DOHH2 (cell line): ENCODE measurements around the gene ZNF236.

Source experiments
- H3F3A ChIP-seq: fragments of 200-600 bp; sonication (generic), shearing (Covaris generic); 2 replicates; pipeline ENCODE4 v1.6.0; 2016; ENCODE audit warnings: antibody characterized with exemption, mild to moderate bottlenecking; ENCODE audit not compliant: control insufficient read depth, insufficient read depth
- H3K27ac ChIP-seq: fragments of 200-600 bp; sonication (generic); 2 replicates; pipeline ENCODE4 v1.5.1; 2014; ENCODE audit warnings: low read depth, mild to moderate bottlenecking, low read length, moderate library complexity
- H3K27me3 ChIP-seq: fragments of 200-600 bp; sonication (generic); 2 replicates; pipeline ENCODE4 v1.6.1; 2014; ENCODE audit warnings: mild to moderate bottlenecking, low read length, mixed read lengths; ENCODE audit not compliant: control insufficient read depth
- H3K36me3 ChIP-seq: fragments of 200-600 bp; sonication (generic); 2 replicates; pipeline ENCODE4 v1.6.1; 2014; ENCODE audit warnings: mild to moderate bottlenecking, low read length, moderate library complexity, mixed read lengths; ENCODE audit not compliant: control insufficient read depth
- H3K4me1 ChIP-seq: fragments of 200-600 bp; sonication (generic); 2 replicates; pipeline ENCODE4 v1.6.1; 2014; ENCODE audit warnings: mild to moderate bottlenecking, low read length, mixed read lengths; ENCODE audit not compliant: control insufficient read depth
- H3K4me2 ChIP-seq: fragments of 200-600 bp; sonication (generic); 2 replicates; pipeline ENCODE4 v1.6.0; 2014; ENCODE audit warnings: mild to moderate bottlenecking, low read length, moderate library complexity
- H3K4me3 ChIP-seq: fragments of 200-600 bp; sonication (generic); 2 replicates; pipeline ENCODE4 v1.5.1; 2014; ENCODE audit warnings: mild to moderate bottlenecking, low read length, mixed read lengths
- H3K79me2 ChIP-seq: fragments of 200-600 bp; sonication (generic); 2 replicates; pipeline ENCODE4 v1.6.1; 2014; ENCODE audit warnings: mild to moderate bottlenecking, low read length, mixed read lengths; ENCODE audit not compliant: control insufficient read depth
- H3K9me2 ChIP-seq: fragments of 200-600 bp; sonication (generic); replicated peaks from 2 replicates; pipeline ENCODE4 v1.6.1; 2014; ENCODE audit warnings: mild to moderate bottlenecking, low read length, mixed read lengths; ENCODE audit not compliant: control insufficient read depth
- H3K9me3 ChIP-seq: fragments of 200-600 bp; sonication (generic); 2 replicates; pipeline ENCODE4 v1.6.1; 2014; ENCODE audit warnings: antibody characterized with exemption, low read length, mixed read lengths; ENCODE audit not compliant: control insufficient read depth, insufficient read depth
- H4K20me1 ChIP-seq: fragments of 200-600 bp; sonication (generic); 2 replicates; pipeline ENCODE4 v1.6.0; 2014; ENCODE audit warnings: low read depth, mild to moderate bottlenecking, antibody characterized with exemption, low read length, moderate library complexity; ENCODE audit not compliant: control insufficient read depth, insufficient read depth
- EZH2phosphoT487 ChIP-seq: fragments of 200-600 bp; sonication (generic); IDR thresholded peaks from 2 replicates; pipeline ENCODE4 v1.6.1; 2017; ENCODE audit warnings: borderline replicate concordance, mild to moderate bottlenecking, antibody characterized with exemption, low read length, moderate library complexity, mixed read lengths
- TF ChIP-seq, protein P1 (sequence below): fragments of 200-600 bp; sonication (generic); IDR thresholded peaks from one replicate; pipeline ENCODE4 v1.5.1; 2014; ENCODE audit warnings: antibody characterized with exemption, mild to moderate bottlenecking, low read depth, low read length; ENCODE audit not compliant: poor library complexity, severe bottlenecking

Gene ZNF236

DNA sequence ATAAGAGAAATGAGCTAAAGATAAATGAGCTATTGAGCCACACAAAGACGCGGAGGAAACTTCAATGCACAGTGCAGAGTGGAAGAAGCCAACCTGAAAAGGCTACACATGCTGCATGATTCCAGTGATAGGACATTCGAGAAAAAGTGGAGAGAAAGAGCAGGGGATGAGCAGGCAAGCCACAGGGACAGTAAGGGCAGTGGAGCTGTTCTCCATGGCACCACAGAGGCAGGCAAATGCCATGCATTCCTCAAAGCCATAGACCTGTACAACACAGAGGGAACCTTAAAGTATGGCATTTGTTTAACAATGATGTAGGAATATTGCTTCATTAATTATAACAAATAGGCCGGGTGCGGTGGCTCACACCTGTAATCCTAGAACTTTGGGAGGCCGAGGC is 36.5 kb upstream of the ZNF236 start:
- H3F3A ChIP-seq, result no peaks in the 10 kb centered on the region
- no peaks in the 10 kb centered on the region for H3K9me3 ChIP-seq
- no peaks in the 10 kb centered on the region for H3K79me2 ChIP-seq
- no peak for TF ChIP-seq EZH2phosphoT487
- TF ChIP-seq, protein P1, sequence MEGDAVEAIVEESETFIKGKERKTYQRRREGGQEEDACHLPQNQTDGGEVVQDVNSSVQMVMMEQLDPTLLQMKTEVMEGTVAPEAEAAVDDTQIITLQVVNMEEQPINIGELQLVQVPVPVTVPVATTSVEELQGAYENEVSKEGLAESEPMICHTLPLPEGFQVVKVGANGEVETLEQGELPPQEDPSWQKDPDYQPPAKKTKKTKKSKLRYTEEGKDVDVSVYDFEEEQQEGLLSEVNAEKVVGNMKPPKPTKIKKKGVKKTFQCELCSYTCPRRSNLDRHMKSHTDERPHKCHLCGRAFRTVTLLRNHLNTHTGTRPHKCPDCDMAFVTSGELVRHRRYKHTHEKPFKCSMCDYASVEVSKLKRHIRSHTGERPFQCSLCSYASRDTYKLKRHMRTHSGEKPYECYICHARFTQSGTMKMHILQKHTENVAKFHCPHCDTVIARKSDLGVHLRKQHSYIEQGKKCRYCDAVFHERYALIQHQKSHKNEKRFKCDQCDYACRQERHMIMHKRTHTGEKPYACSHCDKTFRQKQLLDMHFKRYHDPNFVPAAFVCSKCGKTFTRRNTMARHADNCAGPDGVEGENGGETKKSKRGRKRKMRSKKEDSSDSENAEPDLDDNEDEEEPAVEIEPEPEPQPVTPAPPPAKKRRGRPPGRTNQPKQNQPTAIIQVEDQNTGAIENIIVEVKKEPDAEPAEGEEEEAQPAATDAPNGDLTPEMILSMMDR, result no peak
- H3K36me3 ChIP-seq, result no peaks in the 10 kb centered on the region
- no peak overlapping the region for H3K27ac ChIP-seq
- H3K4me1 ChIP-seq, result no peaks in the 10 kb centered on the region
- no peaks in the 10 kb centered on the region for H3K9me2 ChIP-seq
- H4K20me1 ChIP-seq, result no peaks in the 10 kb centered on the region
- no peaks in the 10 kb centered on the region for H3K27me3 ChIP-seq
- no peak overlapping the region for H3K4me2 ChIP-seq
- H3K4me3 ChIP-seq, result no peak overlapping the region

DNA sequence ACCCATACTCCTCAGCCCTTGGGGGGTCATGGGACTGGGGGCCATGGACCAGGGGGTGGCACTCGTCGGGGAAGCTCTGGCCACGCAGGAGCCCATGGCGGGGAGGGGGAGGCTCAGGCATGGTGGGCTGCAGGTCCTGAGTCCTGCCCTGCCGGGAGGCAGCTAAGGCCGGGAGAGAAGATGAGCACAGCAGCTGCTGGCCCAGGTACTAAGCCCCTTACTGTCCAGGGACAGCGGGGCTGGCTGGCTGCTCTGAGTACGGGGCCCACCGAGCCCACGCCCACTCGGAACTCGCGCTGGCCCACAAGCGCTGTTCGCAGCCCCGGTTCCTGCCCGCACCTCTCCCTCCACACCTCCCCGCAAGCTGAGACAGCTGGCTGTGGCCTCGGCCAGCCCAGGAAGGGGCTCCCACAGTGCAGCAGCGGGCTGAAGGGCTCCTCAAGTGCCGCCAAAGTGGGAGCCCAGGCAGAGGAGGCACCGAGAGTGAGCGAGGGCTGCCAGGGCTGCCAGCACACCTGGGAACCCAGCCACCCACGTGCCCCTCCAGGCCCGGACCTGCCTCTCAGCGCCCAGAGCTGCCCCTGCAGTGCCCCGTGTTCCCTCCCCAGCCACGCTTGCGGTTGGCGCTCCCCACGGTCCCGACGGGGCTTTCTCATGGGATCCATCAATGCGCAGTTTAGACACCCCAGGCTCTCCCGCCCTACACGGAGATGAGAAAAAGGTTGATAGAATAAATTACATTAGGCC is 33.6 kb upstream of the ZNF236 start:
- Histone ChIP-seq H3K27ac (no peak overlapping the region), H3K9me3 (peaks cover 8% of the 10 kb centered on the region), H4K20me1 (no peaks in the 10 kb centered on the region), H3K4me1 (no peaks in the 10 kb centered on the region), H3K4me2 (no peak overlapping the region), H3F3A (no peaks in the 10 kb centered on the region), H3K27me3 (no peaks in the 10 kb centered on the region), H3K4me3 (no peak overlapping the region), H3K9me2 (no peaks in the 10 kb centered on the region), H3K36me3 (no peaks in the 10 kb centered on the region), H3K79me2 (no peaks in the 10 kb centered on the region)
- TF ChIP-seq, protein P1, result no peak
- TF ChIP-seq EZH2phosphoT487, result no peak

- no peaks in the 10 kb centered on the region for H3K79me2 ChIP-seq
- TF ChIP-seq, protein P1, result no peak
- no peak for TF ChIP-seq EZH2phosphoT487
- peaks cover 8% of the 10 kb centered on the region for H3K9me3 ChIP-seq
- H3K9me2 ChIP-seq, result no peaks in the 10 kb centered on the region
- no peak overlapping the region for H3K4me2 ChIP-seq
- H4K20me1 ChIP-seq, result no peaks in the 10 kb centered on the region
- no peak overlapping the region for H3K27ac ChIP-seq
- no peaks in the 10 kb centered on the region for H3K36me3 ChIP-seq
- no peaks in the 10 kb centered on the region for H3K27me3 ChIP-seq
- H3F3A ChIP-seq, result no peaks in the 10 kb centered on the region
- H3K4me3 ChIP-seq, result no peak overlapping the region
- H3K4me1 ChIP-seq, result no peaks in the 10 kb centered on the region
These were observed 31.3 kb upstream of the ZNF236 start for GRCh38 chr18:76791106-76791505.
